GM18519 (cell line): ENCODE data around the gene ZNF438.
"Not testable (repeated sequence)": the region's sequence is repeated elsewhere in the genome, so short reads cannot be mapped to it uniquely, and the experiment has no call there.

Source experiments
- ATAC-seq: cut with Tn5 transposase; IDR thresholded peaks from one replicate; pipeline ENCODE4 v1.9.1; 2021; ENCODE audit warnings: mild to moderate bottlenecking, moderate library complexity; ENCODE audit not compliant: unreplicated experiment, low FRiP score

The ZNF438 gene

GRCh38 chr10:30990971-30991646 is 40.6 kb downstream of the ZNF438 start:
- ATAC-seq: no peak

- no peak for ATAC-seq
Measured at GRCh38 chr10:30990351-30990750, 41.3 kb downstream of the ZNF438 start.

DNA sequence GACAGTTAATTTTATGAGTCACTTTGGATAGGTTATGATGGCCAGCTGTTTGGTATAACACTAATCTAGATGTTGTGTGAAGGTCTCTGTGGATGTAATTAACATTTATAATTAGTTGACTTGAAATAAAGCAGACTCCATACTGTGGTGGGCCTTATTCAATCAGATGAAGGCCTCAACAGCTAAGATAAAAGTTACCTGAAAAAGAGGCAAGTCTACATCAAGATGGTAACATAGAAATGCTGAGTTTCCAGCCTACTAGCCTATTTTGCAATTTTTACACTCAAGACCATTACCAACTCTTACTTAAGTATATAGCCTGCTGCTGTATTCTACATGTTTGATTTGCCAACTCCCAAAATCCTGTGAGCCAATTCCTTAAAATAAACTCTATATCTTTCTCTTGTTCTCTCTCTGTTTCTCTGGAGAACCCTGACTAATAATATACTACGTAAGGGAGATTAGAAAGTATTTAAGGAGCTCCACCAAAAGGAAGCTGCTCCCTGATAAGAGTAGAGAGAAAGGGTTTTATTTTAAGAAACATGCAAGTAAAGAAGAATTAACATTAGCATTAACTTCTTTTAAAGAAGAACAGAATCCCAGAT is 42.7 kb downstream of the ZNF438 start:
- ATAC-seq: no peak

DNA sequence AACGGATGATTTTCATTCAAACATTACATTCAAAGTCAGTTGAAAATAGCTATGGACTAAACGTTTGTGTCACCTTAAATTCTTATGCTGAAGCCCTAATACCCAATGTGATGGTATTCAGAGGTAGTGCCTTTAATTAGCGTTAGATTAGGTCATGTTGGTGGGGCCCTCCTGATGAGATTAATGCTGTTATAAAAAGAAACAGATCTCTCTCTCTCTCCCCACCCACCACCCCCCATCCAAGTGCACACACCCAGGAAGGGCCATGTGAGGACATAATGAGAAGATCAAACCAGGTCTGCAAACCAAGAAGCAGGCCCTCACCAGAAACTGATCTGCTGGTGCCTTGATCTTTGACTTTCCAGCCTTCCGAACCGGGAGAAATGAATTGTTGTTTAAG is 44.2 kb downstream of the ZNF438 start:
- ATAC-seq: no peak

- ATAC-seq: no peak
Measured at GRCh38 chr10:30986053-30986555, 45.6 kb downstream of the ZNF438 start.

DNA sequence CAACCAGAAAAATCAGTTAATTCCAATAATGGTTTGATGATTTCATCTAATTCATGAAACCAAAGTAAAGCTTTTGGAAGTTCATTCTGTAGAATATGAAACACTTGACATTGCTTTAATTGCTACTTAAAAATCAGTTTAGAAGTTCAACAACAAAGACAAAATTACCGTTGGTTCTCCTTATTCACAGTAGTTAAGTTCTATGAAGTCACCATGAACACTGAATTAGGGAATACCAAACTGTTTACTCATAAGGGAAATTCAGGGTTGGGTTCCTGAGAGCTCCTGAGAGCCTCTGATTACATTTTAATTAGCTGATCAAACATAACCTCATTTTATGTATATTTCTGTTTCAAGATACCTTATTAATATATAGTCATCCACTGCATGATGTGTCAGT is 46.2 kb downstream of the ZNF438 start:
- no peak for ATAC-seq

- no peak for ATAC-seq
Measured at GRCh38 chr10:30984563-30985328, 46.9 kb downstream of the ZNF438 start.

DNA sequence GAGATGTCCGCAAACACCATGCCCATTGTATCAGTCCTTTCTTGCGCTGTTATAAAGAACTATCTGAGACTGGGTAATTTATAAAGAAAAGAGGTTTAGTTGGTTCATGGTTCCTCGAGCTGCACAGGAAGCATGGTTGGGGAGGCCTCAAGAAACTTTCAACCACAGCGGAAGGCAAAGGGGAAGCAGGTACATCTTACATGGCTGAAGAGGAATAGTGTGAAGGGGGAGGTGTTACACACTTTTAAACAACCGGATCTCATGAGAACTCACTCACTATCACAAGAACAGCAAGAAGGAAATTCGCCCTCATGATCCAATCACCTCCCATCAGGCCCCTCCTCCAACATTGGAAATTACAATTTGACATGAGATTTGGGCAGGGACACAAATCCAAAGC is 48.5 kb downstream of the ZNF438 start:
- ATAC-seq: not testable (repeated sequence)

- no peak for ATAC-seq
Measured at GRCh38 chr10:30980951-30981616, 50.6 kb downstream of the ZNF438 start.

GRCh38 chr10:30979956-30980355 is 51.7 kb downstream of the ZNF438 start:
- ATAC-seq: no peak

DNA sequence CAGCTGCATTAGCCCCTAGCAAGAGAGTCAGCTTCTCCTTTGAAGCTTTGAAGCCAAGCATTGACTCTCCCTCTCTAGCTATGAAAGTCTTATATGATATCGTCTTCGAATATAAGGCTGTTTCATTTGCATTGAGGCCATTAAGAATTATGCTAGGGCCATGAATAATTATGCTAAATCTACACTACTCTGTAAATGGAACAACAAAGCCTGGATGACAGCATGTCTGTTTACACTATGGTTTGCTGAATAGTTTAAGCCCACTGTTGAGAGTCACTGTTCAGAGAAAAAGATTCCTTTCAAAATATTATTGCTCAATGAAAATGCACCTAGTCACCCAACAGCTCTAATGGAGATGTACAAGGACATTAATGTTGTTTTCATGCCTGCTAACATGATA is 52.8 kb downstream of the ZNF438 start:
- no peak for ATAC-seq

- ATAC-seq: no peak
Measured at GRCh38 chr10:30977385-30977784, 54.3 kb downstream of the ZNF438 start.

- ATAC-seq: no peak
Measured at GRCh38 chr10:30974773-30975415, 56.8 kb downstream of the ZNF438 start.

GRCh38 chr10:30974355-30974754 is 57.3 kb downstream of the ZNF438 start:
- ATAC-seq: no peak

GRCh38 chr10:30973737-30974136 is 57.9 kb downstream of the ZNF438 start:
- no peak for ATAC-seq

GRCh38 chr10:30970760-30971460 is 60.8 kb downstream of the ZNF438 start:
- no peak for ATAC-seq

- no peak for ATAC-seq
Measured at GRCh38 chr10:30968711-30969110, 63.0 kb downstream of the ZNF438 start.

DNA sequence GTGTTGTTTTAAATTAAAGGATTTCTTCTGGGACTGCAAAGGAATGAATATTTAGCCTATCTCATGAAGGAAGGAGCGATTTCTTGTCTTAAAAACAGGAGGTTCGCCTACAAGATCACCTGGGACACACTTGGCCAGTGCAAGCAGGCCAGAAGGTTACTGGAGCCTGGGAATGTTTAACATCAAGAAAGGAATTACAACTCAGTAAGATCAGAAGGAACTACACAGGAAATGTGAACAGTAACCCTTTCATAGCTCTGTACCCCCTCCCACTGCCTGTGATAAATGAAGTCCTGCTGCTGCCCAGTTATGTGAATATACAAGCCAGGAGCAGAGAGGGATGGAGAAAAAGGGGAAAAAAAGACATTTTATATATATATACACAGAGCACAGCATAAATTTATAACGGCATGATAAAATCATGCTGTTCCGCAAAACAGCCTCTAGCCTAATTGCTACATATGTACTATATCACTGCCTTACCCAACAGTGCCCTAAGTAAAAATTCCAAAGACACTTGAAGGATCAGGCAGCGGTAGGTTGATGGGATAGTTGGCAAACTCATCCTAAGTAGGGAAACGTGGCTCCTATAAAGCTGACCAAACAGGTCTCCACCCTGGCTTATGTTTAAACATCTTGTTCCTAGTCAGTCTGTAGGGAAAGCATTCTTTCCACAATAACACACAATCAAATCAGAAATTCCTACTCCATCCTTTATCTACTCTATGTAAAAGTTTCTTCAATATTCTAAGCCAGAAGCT is 63.8 kb downstream of the ZNF438 start:
- no peak for ATAC-seq
